Activated naive CD4-positive, alpha-beta T cell treated with anti-CD3 and anti-CD28 coated beads, Interleukin-2, amount 10 ng/mL, durations not matched to agents 7 days and 5 days (primary cell): Measurements from ENCODE around the gene TNFAIP8L2.
"Not testable (repeated sequence)": the region's sequence is repeated elsewhere in the genome, so short reads cannot be mapped to it uniquely, and the experiment has no call there.

Source experiments
- CTCF ChIA-PET: fragments of 350-600 bp; sonication (Branson Sonifier 250); formaldehyde crosslinking; loops from one replicate; lab custom pipeline; 2021; ENCODE audit warnings: antibody characterized with exemption; lab: Charles Lee
- DNase-seq: peaks from one replicate; pipeline ENCODE4 v3.0.0-alpha.2; 2020
- H3K27ac Mint-ChIP-seq: one replicate; pipeline ENCODE4 v1.8.0; 2021; ENCODE audit warnings: mild to moderate bottlenecking, moderate library complexity, mixed read lengths
- H3K27me3 Mint-ChIP-seq: one replicate; pipeline ENCODE4 v1.8.0; 2021; ENCODE audit warnings: mild to moderate bottlenecking, mixed read lengths
- H3K36me3 Mint-ChIP-seq: one replicate; pipeline ENCODE4 v1.8.0; 2021; ENCODE audit warnings: mixed read lengths
- H3K4me1 Mint-ChIP-seq: one replicate; pipeline ENCODE4 v1.8.0; 2021; ENCODE audit warnings: mixed read lengths
- H3K4me3 Mint-ChIP-seq: one replicate; pipeline ENCODE4 v1.8.0; 2021; ENCODE audit warnings: mild to moderate bottlenecking, moderate library complexity, mixed read lengths
- H3K9me3 Mint-ChIP-seq: one replicate; pipeline ENCODE4 v1.8.0; 2021; ENCODE audit warnings: mixed read lengths

The TNFAIP8L2 gene

GRCh38 chr1:151205381-151205965, 49.0 kb downstream of the TNFAIP8L2 start:
- H3K27me3 Mint-ChIP-seq, H3K9me3 Mint-ChIP-seq, H3K27ac Mint-ChIP-seq, CTCF ChIA-PET, DNase-seq, H3K4me3 Mint-ChIP-seq: not testable (repeated sequence)
- peaks cover 26% of the 10 kb centered on the region for H3K4me1 Mint-ChIP-seq
- H3K36me3 Mint-ChIP-seq: peaks cover 34% of the 10 kb centered on the region
